GM19043 (cell line): ENCODE data around the gene TFPI.

Source experiments
- ATAC-seq: cut with Tn5 transposase; IDR thresholded peaks from one replicate; pipeline ENCODE4 v1.9.1; 2021; ENCODE audit warnings: low read depth; ENCODE audit not compliant: unreplicated experiment

The TFPI gene

GRCh38 chr2:187475499-187476248, 78.6 kb downstream of the TFPI start:
- peak; percentile 84 for ATAC-seq

GRCh38 chr2:187470698-187471097, 83.5 kb downstream of the TFPI start:
- no peak for ATAC-seq

GRCh38 chr2:187469538-187469937, 84.7 kb downstream of the TFPI start:
- no peak for ATAC-seq

GRCh38 chr2:187468262-187468661, 86.0 kb downstream of the TFPI start:
- no peak for ATAC-seq

- ATAC-seq = no peak
Observed at GRCh38 chr2:187466129-187466792, 88.0 kb downstream of the TFPI start.

- ATAC-seq = no peak
Observed at GRCh38 chr2:187462839-187463238, 91.4 kb downstream of the TFPI start.

GRCh38 chr2:187461294-187462261, 92.7 kb downstream of the TFPI start:
- ATAC-seq = no peak

- no peak for ATAC-seq
Observed at GRCh38 chr2:187459256-187459655, 95.0 kb downstream of the TFPI start.

- no peak for ATAC-seq
Observed at GRCh38 chr2:187453078-187453641, 101.1 kb downstream of the TFPI start.

GRCh38 chr2:187451510-187451909, 102.7 kb downstream of the TFPI start:
- ATAC-seq = no peak

GRCh38 chr2:187447336-187447735, 106.9 kb downstream of the TFPI start:
- no peak for ATAC-seq

- no peak for ATAC-seq
Observed at GRCh38 chr2:187446711-187447110, 107.5 kb downstream of the TFPI start.

- ATAC-seq = no peak
Observed at GRCh38 chr2:187445051-187445450, 109.2 kb downstream of the TFPI start.

GRCh38 chr2:187442778-187443177, 111.5 kb downstream of the TFPI start:
- ATAC-seq = no peak

GRCh38 chr2:187442378-187442777, 111.9 kb downstream of the TFPI start:
- ATAC-seq = no peak

- no peak for ATAC-seq
Observed at GRCh38 chr2:187440101-187440675, 114.0 kb downstream of the TFPI start.

- ATAC-seq = no peak
Observed at GRCh38 chr2:187438455-187438854, 115.8 kb downstream of the TFPI start.

GRCh38 chr2:187435756-187436155, 118.5 kb downstream of the TFPI start:
- ATAC-seq = no peak

- ATAC-seq = no peak
Observed at GRCh38 chr2:187435078-187435477, 119.2 kb downstream of the TFPI start.

- no peak for ATAC-seq
Observed at GRCh38 chr2:187434342-187434785, 119.9 kb downstream of the TFPI start.
